Ecto neural progenitor cell (in vitro differentiated cells): ENCODE data around the gene FFAR1.
"Not testable (repeated sequence)": the region's sequence is repeated elsewhere in the genome, so short reads cannot be mapped to it uniquely, and the experiment has no call there.

ENCODE experiments used
- DNase-seq: peaks from one replicate; pipeline ENCODE4 v3.0.0-alpha.2; 2018; ENCODE audit warnings: low spot score

The FFAR1 gene

DNA sequence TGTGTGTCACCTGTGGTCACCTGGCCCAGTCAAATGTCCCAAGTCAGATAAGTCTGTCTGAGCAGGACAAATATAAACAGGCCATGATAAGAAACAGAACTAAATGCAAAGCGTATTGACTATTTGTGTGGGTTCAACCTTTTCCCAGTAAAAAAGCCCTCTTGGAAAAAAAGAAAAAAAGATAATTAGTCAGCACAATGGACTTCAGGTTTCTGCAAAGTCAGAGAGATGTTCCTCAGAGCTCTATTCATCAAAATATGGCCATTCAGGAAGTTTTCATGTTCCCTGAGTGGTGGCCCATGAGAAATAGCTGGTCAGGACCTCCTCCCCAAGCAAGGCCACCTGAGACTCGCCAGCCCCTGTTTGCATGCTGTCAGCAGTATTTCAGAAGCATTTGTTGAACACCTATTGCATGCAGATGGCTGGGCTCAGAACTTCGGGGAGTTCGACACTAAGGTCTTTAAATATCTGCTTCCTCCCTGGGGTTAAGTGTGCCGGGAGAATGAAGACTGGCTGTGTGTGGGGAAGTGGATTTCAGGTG lies 13.2 kb downstream of the FFAR1 start:
- peak; percentile 3 for DNase-seq

GRCh38 chr19:35362261-35363000 lies 14.7 kb downstream of the FFAR1 start:
- DNase-seq: peak; percentile 14

DNA sequence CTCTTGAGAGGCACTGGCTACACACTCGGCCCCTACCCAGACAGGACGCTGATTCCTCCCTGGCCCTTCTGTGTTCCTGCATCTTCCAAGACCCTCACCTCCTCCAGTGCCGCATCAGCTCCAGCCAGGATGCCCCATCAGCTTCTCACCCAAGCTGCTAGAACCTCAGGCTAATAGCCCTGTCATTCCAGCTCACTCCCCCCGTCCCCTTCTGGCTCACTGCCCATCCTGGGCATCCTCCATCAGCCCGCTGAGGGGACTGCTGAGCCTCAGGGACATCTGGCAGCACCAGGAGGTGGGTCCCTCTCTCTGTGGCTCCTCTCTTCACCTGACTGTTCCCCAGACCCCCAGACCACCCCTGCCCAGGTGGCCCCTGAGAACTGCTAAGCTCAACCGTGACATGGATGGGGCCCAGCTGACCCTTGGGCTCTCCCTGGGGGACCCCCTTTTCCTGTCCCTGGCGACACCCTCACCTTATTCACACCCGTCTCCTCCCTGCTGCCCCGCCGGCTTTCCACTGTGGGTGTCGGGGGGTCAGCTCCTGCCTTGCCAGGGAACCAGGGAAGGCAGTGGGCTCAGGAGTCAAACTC lies 15.4 kb downstream of the FFAR1 start:
- peak; percentile 24 for DNase-seq

DNA sequence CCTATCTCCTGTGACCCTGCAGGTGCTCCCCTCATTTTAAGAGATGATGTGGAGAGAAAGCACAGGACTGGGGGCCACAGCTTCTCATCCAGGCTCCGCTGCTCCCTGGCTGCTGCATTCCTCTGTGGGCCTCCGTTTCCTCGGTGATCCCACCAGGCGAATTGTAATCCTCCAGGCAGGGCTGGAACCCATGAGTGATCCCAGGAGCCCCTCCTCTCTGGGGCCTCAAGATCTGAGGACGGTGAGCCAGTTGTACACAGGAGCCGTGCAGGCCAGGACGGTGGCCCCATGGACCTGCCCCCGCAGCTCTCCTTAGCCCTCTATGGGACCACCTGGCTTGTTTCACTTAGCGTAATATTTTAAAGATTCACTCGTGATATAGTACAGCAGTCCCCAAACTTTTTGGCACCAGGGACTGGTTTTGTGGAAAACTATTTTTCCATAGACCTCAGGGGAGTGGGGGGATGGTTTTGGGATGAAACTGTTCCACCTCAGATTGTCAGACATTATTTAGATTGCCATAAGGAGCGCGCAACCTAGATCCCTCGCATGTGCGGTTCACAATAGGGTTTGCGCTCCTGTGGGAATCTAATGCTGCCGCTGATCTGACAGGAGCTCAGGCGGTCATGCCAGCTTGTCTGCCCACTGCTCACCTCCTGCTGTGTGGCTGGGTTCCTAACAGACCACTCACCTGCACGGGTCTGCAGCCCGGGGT lies 16.2 kb downstream of the FFAR1 start:
- DNase-seq: peak; percentile 45

DNA sequence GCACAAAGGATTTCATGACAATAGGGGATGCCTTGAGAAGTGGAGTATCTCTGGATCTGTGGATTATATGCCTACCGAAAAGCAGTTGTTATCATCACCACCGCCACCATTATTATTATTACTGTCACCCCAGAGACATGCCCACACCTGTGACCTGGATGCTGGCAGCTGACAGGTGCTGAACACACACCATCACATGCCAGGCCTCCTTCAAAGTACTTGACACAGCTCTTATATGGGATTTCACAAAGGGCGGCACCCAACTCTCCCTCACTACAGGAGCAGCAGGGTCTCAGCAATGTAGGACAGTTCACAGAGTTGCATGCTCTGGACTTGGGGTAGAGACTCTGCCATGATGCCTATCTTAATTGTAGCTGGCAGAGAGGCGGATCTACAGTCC lies 17.6 kb downstream of the FFAR1 start:
- no peak for DNase-seq

- no peak for DNase-seq
Observed at GRCh38 chr19:35368378-35368777, 20.7 kb downstream of the FFAR1 start.

- no peak for DNase-seq
Observed at GRCh38 chr19:35369522-35369921, 21.8 kb downstream of the FFAR1 start.

GRCh38 chr19:35370722-35371121 lies 23.0 kb downstream of the FFAR1 start, which contains the start of gene GPR42:
GPR42 (plus strand) TSS chr19:35371068; CDS start chr19:35371360, 292 bp downstream.
- DNase-seq: no peak

GRCh38 chr19:35373492-35373891 lies 25.8 kb downstream of the FFAR1 start:
- peak; percentile 15 for DNase-seq

GRCh38 chr19:35374031-35374430 lies 26.3 kb downstream of the FFAR1 start:
- DNase-seq: not testable (repeated sequence)

DNA sequence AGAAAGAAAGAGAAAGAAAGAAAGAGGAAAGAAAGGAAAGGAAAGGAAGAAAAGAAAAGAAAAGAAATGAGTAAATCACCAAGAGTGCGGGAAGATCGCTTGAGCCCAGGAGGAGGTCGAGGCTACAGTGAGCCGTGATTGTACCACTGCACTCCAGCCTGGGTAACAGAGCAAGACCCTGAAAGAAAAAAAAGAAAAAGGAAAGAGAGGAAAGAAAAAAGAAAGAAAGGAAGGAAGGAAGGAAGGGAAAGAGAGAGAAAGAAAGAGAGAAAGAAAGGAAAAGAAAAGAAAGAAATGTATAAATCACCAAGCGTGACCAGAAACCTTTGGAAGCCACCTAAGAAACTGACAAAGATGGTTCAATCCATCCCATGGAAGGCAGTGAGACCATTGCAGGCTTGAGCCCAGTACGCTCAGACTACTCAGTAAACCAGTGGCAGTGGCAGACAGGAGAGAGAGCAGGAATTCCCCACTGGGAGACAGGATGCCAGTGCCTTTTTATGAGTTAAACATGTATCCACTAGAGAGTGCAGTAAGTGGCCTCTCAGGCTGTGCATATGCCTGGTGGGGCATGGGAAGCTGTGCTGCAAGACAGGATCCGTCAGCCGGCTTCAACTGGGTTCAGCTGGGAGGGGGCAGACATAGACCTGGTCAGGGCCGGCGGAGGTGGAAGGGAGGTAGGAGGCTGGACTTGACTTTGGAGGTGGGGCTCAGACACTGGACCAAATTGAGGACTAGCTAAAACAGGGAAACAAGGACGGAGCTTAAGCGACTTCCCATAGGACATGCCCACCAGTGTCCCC lies 28.0 kb downstream of the FFAR1 start:
- peak; percentile 34 for DNase-seq

- DNase-seq: no peak
Observed at GRCh38 chr19:35377656-35378055, 30.0 kb downstream of the FFAR1 start.

DNA sequence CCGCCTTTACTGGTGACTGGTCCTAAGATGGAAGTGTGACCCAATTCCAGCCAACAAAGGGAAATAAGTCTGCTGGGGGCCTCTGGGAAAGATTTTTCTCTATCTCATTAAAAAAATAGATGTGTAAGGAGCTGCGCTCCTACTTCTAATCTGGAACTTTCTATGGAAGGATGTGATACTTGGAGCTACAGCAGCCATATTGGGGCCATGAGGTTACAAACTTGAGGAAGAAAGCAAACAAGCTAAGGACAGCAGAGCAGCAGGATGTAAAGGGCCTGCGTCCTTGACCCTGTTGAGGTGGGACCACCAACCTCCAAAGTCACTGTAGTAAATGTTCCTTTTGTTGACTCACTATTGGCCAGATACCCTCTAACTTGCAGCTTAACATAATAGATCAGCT lies 30.7 kb downstream of the FFAR1 start:
- DNase-seq: no peak

GRCh38 chr19:35379545-35379944 lies 31.8 kb downstream of the FFAR1 start:
- peak; percentile 10 for DNase-seq

GRCh38 chr19:35379992-35380391 lies 32.3 kb downstream of the FFAR1 start:
- DNase-seq: peak; percentile 21

DNA sequence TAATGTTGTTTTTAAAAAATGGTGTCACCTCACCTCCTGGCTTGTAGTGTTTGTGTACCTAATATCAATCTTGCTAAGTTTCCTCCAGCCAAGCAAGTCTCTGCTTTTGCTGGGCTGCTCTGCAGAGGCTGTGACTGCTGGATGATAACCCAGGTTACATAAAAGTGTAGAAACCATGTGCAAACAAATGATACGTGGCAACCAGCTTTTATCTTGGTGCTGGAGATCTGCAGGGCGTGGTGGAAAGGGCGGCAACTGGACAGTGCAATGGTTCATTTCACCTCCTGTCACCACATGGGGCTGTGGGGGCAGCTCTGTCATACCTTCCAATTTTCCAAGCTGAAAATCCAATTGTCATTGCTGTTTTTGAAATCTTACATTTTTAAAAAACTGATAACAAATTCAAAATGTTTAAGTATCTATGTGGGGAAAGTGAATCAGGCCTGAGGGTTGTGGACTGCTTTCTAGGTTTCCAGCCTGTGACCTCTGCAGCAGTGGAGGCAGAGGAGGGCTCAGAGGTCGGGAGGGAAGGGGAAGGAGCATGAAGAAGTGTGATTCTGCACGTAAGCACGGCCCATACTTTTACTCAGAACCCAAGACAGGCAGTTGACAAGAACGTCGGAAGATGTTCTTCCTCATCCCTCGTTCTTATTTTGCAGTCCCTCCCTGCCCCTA lies 32.9 kb downstream of the FFAR1 start:
- peak; percentile 14 for DNase-seq

- DNase-seq: peak; percentile 16
Observed at GRCh38 chr19:35381318-35381717, 33.6 kb downstream of the FFAR1 start.

GRCh38 chr19:35381926-35382325 lies 34.2 kb downstream of the FFAR1 start:
- DNase-seq: no peak

GRCh38 chr19:35383536-35383935 lies 35.8 kb downstream of the FFAR1 start:
- no peak for DNase-seq

DNA sequence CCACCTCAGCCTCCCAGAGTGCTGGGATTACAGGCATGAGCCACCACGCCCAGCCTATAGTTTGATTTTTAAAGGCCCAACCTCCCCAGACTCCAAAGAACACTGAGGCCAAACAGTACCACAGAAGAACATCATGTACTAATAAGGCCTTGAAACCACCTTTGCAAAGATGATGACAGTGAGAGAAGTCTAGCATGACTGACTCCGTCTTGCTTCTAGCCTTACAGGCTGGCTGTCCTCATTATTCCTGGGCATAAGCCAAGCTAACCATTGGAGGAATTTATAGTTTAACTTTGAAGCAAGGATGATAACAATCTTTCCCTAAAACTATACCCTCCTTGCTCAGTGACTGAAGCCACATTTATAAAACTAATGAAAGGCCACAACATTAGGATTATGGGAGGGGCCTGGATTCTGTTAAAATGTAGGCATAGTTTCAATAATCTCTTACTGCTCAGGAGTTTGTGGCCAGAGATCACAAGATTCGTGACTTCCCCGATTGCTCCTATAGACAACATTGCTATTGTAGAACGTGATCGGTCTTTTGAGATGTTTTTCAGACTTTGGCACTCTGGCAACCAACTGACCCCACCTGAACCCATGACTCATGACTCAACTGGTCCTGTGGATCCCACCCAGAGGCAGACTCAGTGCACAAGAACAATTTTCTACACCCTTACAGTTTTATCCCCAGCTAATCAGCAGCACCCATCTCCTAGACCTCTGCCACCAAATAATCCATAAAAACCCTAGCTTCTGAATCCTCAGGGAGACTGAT lies 40.8 kb downstream of the FFAR1 start:
- DNase-seq: no peak
